ENCODE results near the gene GRIFIN.

The GRIFIN gene

DNA sequence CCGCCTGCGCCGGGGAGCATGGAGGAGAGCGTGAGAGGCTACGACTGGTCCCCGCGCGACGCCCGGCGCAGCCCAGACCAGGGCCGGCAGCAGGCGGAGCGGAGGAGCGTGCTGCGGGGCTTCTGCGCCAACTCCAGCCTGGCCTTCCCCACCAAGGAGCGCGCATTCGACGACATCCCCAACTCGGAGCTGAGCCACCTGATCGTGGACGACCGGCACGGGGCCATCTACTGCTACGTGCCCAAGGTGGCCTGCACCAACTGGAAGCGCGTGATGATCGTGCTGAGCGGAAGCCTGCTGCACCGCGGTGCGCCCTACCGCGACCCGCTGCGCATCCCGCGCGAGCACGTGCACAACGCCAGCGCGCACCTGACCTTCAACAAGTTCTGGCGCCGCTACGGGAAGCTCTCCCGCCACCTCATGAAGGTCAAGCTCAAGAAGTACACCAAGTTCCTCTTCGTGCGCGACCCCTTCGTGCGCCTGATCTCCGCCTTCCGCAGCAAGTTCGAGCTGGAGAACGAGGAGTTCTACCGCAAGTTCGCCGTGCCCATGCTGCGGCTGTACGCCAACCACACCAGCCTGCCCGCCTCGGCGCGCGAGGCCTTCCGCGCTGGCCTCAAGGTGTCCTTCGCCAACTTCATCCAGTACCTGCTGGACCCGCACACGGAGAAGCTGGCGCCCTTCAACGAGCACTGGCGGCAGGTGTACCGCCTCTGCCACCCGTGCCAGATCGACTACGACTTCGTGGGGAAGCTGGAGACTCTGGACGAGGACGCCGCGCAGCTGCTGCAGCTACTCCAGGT lies 43.1 kb downstream of the GRIFIN start:
- no peaks in the 10 kb centered on the region for H3K4me1 Mint-ChIP-seq
- peaks cover 19% of the 10 kb centered on the region for H3K9me3 Mint-ChIP-seq
- H3K27me3 Mint-ChIP-seq (ENCODE audit: low read depth), result peaks cover 4% of the 10 kb centered on the region
- no peak overlapping the region for H3K27ac Mint-ChIP-seq
- TF ChIP-seq, protein P1, sequence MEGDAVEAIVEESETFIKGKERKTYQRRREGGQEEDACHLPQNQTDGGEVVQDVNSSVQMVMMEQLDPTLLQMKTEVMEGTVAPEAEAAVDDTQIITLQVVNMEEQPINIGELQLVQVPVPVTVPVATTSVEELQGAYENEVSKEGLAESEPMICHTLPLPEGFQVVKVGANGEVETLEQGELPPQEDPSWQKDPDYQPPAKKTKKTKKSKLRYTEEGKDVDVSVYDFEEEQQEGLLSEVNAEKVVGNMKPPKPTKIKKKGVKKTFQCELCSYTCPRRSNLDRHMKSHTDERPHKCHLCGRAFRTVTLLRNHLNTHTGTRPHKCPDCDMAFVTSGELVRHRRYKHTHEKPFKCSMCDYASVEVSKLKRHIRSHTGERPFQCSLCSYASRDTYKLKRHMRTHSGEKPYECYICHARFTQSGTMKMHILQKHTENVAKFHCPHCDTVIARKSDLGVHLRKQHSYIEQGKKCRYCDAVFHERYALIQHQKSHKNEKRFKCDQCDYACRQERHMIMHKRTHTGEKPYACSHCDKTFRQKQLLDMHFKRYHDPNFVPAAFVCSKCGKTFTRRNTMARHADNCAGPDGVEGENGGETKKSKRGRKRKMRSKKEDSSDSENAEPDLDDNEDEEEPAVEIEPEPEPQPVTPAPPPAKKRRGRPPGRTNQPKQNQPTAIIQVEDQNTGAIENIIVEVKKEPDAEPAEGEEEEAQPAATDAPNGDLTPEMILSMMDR (IDR thresholded peaks at IDR 0.05; ENCODE audit: unreplicated experiment in 3 of 3), result no peak
- peaks cover 58% of the 10 kb centered on the region for H3K36me3 Mint-ChIP-seq (ENCODE audit: low read depth)
- H3K4me3 Mint-ChIP-seq, result no peak overlapping the region

DNA sequence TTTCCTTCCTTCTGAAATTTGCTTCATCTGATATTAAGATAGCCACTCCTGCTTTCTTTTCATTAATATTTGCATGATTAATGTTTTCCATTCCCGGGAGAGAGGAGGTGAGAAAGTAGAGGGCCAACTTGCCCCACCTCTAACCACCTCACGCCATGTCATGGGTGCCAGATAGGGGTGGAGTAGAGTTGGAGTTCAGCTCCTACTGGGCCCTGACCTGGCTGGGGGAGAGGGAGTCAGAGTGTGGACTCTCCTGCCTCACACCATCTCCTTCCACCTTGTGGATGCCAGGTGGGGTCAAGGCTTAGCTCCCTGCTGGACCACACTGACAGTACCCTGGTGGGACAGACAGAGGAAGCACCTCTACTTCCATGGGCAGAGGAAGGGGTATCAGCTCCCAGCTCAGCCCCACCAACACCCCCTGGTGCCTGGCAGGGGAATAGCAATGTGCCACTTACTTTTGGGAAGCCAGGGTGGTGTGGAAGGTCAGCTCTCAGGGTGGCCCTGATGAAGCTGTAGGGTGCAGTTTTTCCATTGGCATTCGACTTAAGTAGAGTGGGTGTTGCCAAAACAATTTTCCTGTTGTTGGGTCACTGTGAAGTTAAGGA lies 44.8 kb downstream of the GRIFIN start:
- Mint-ChIP-seq H3K36me3 (ENCODE audit: low read depth) (peaks cover 51% of the 10 kb centered on the region), H3K27ac (no peak overlapping the region), H3K27me3 (ENCODE audit: low read depth) (no peaks in the 10 kb centered on the region), H3K9me3 (peaks cover 19% of the 10 kb centered on the region), H3K4me1 (no peaks in the 10 kb centered on the region), H3K4me3 (no peak overlapping the region)
- TF ChIP-seq, protein P1 (IDR thresholded peaks at IDR 0.05; ENCODE audit: unreplicated experiment in 3 of 3), result no peak

DNA sequence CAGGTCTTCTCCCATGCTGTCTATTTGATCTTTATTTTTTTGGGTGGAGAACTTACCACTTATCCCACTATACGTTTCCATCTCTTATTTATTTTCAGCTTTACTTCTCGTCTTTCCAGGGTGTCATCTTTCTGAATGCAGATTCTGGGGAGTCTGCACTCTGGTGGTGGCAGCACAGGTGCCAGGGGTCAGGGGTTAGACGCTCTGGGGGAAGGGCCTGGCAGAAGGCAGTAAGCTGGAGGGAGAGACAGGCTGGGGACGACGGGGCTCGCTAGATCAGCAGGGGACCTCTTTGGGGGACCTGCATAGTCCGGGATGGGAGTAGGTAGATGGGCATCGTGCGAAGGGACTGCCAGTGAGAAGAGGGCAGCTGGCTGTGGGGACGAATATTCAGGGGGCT lies 50.4 kb downstream of the GRIFIN start:
- TF ChIP-seq, protein P1 (IDR thresholded peaks at IDR 0.05; ENCODE audit: unreplicated experiment in 3 of 3), result no peak
- Mint-ChIP-seq H3K27me3 (ENCODE audit: low read depth) (no peaks in the 10 kb centered on the region), H3K27ac (no peak overlapping the region), H3K36me3 (ENCODE audit: low read depth) (peaks cover 9% of the 10 kb centered on the region), H3K4me1 (peaks cover 12% of the 10 kb centered on the region), H3K4me3 (no peak overlapping the region), H3K9me3 (peaks cover 11% of the 10 kb centered on the region)
